Tibial nerve (tissue), 4 donors: ENCODE data around the gene E2F8.

Experiments
- CTCF ChIP-seq, 5 experiments: fragments of 200-600 bp in 3 of 5; fragments of 450-650 bp in 2 of 5; sonication (generic) in 3 of 5; IDR thresholded peaks; one replicate each; pipeline ENCODE4 v1.5.1; 2016 to 2019; ENCODE audit warnings: antibody characterized with exemption in 5 of 5, mild to moderate bottlenecking in 3 of 5, moderate library complexity in 2 of 5
- EP300 ChIP-seq, 2 donors: sonication (generic); formaldehyde crosslinking; IDR thresholded peaks; one replicate each; pipeline ENCODE4 v1.6.1; 2017; ENCODE audit warnings: antibody characterized with exemption in 2 of 2, mild to moderate bottlenecking in 1 of 2
- POLR2A ChIP-seq, 2 donors: fragments of 450-650 bp; IDR thresholded peaks; one replicate each; pipeline ENCODE4 v1.6.1; 2017; ENCODE audit warnings: antibody characterized with exemption in 2 of 2, mild to moderate bottlenecking in 2 of 2, moderate library complexity in 2 of 2

- TF ChIP-seq CTCF (IDR thresholded peaks at IDR 0.05) (no peak), EP300 (IDR thresholded peaks at IDR 0.05) (no peak), POLR2A (IDR thresholded peaks at IDR 0.05) (no peak)
Observed at GRCh38 chr11:19183646-19184045, 57.1 kb downstream of the E2F8 start.
